IMR-90 (cell line): ENCODE data around the gene SHROOM3. TPM values are rescaled to one million over a fixed set of nuclear protein-coding genes. Genes with fewer than 3 reads are reported as not detected.

Experiments
- ATAC-seq: fragments of 200-7000 bp; cut with Tn5 transposase; 2 replicates; pipeline ENCODE4 v1.9.1; 2020; ENCODE audit warnings: low read depth, mild to moderate bottlenecking, moderate library complexity
- BruUV-seq: library from RNA; stranded (reverse); fragments of 400-500 nt; replicated peaks from 2 replicates; lab custom pipeline; 2021; lab: Mats Ljungman, UMichigan
- CTCF ChIA-PET: fragments of 300-600 bp; formaldehyde crosslinking; extraction: SDS; loops from one replicate; lab custom pipeline; 2021; ENCODE audit warnings: antibody characterized with exemption; lab: Yijun Ruan, JAX
- POLR2A ChIA-PET: fragments of 300-600 bp; sonication (Branson Sonifier 250); formaldehyde crosslinking; loops from one replicate; lab custom pipeline; 2022; ENCODE audit warnings: antibody characterized with exemption; ENCODE audit not compliant: unreplicated experiment; lab: Charles Lee
- DNase-seq: peaks from one replicate; pipeline ENCODE4 v3.0.0; 2013
- H2AFZ ChIP-seq: replicated peaks from 2 replicates; pipeline ENCODE3; 2013; ENCODE audit warnings: low read length, mild to moderate bottlenecking; ENCODE audit not compliant: poor library complexity
- H2AK5ac ChIP-seq: 2 replicates; pipeline ENCODE4 v1.6.1; 2013; ENCODE audit warnings: low read depth, low read length, inconsistent platforms
- H2AK9ac ChIP-seq: replicated peaks from 2 replicates; pipeline ENCODE3; 2013; ENCODE audit warnings: mild to moderate bottlenecking, low read depth, low read length, moderate library complexity; ENCODE audit not compliant: poor library complexity
- H2BK120ac ChIP-seq: 2 replicates; pipeline ENCODE4 v1.6.1; 2013; ENCODE audit warnings: low read depth, low read length, inconsistent platforms
- H2BK15ac ChIP-seq: 3 replicates; pipeline ENCODE4 v1.6.1; 2013; ENCODE audit warnings: low read depth, low read length, inconsistent platforms
- H2BK20ac ChIP-seq: 2 replicates; pipeline ENCODE4 v1.6.1; 2013; ENCODE audit warnings: low read depth, mild to moderate bottlenecking, inconsistent platforms, low read length, moderate library complexity
- H2BK5ac ChIP-seq: 2 replicates; pipeline ENCODE4 v1.6.1; 2013; ENCODE audit warnings: mild to moderate bottlenecking, low read depth, low read length, inconsistent platforms; ENCODE audit not compliant: poor library complexity, severe bottlenecking
- H3K14ac ChIP-seq: replicated peaks from 2 replicates; pipeline ENCODE4 v1.6.1; 2013; ENCODE audit warnings: low read depth, low read length, inconsistent platforms
- H3K18ac ChIP-seq: 2 replicates; pipeline ENCODE4 v1.6.1; 2013; ENCODE audit warnings: low read depth, low read length, control low read depth
- H3K23ac ChIP-seq: 2 replicates; pipeline ENCODE4 v1.6.1; 2013; ENCODE audit warnings: low read depth, low read length, inconsistent platforms
- H3K27ac ChIP-seq: 2 replicates; pipeline ENCODE4 v1.5.1; 2013; ENCODE audit warnings: mild to moderate bottlenecking, control low read depth, low read length; ENCODE audit not compliant: insufficient read depth
- H3K27me3 ChIP-seq: 2 replicates; pipeline ENCODE4 v1.6.1; 2013; ENCODE audit warnings: low read length; ENCODE audit not compliant: control insufficient read depth, insufficient read depth
- H3K36me3 ChIP-seq: 2 replicates; pipeline ENCODE4 v1.6.1; 2013; ENCODE audit warnings: low read length, mixed read lengths; ENCODE audit not compliant: control insufficient read depth, insufficient read depth
- H3K4ac ChIP-seq: 2 replicates; pipeline ENCODE4 v1.6.1; 2013; ENCODE audit warnings: low read depth, low read length, inconsistent platforms
- H3K4me1 ChIP-seq: 2 replicates; pipeline ENCODE4 v1.6.1; 2013; ENCODE audit warnings: low read length, mixed read lengths; ENCODE audit not compliant: control insufficient read depth, insufficient read depth
- H3K4me2 ChIP-seq: 2 replicates; pipeline ENCODE4 v1.6.1; 2013; ENCODE audit warnings: low read depth, mild to moderate bottlenecking, control low read depth, low read length, moderate library complexity
- H3K4me3 ChIP-seq: 2 replicates; pipeline ENCODE4 v1.5.1; 2013; ENCODE audit warnings: low read depth, mild to moderate bottlenecking, control low read depth, low read length, moderate library complexity; ENCODE audit not compliant: insufficient read depth
- H3K56ac ChIP-seq: 2 replicates; pipeline ENCODE4 v1.6.1; 2013; ENCODE audit warnings: low read length, inconsistent platforms; ENCODE audit not compliant: insufficient read depth; ENCODE audit errors: extremely low read depth
- H3K79me1 ChIP-seq, 2 experiments: 2 replicates each; pipeline ENCODE4 v1.6.1; 2013; ENCODE audit warnings: low read length in 2 of 2, inconsistent platforms in 1 of 2, low read depth in 1 of 2
- H3K9ac ChIP-seq: 2 replicates; pipeline ENCODE4 v1.6.1; 2013; ENCODE audit warnings: low read depth, low read length, control low read depth
- H3K9me1 ChIP-seq: 2 replicates; pipeline ENCODE4 v1.6.1; 2013; ENCODE audit warnings: low read length, inconsistent platforms; ENCODE audit not compliant: insufficient read depth
- H3K9me3 ChIP-seq: 2 replicates; pipeline ENCODE4 v1.6.1; 2013; ENCODE audit warnings: low read length; ENCODE audit not compliant: control insufficient read depth, insufficient read depth
- H4K20me1 ChIP-seq: 2 replicates; pipeline ENCODE4 v1.6.1; 2013; ENCODE audit warnings: low read length, inconsistent platforms; ENCODE audit not compliant: insufficient read depth
- H4K5ac ChIP-seq: 2 replicates; pipeline ENCODE4 v1.6.1; 2013; ENCODE audit warnings: mild to moderate bottlenecking, low read depth, low read length, control low read depth
- H4K8ac ChIP-seq, 2 experiments: 2 replicates each; pipeline ENCODE4 v1.6.1; 2013; ENCODE audit warnings: low read depth in 2 of 2, low read length in 2 of 2, control low read depth in 1 of 2, inconsistent platforms in 1 of 2
- H4K91ac ChIP-seq: 2 replicates; pipeline ENCODE4 v1.6.1; 2013; ENCODE audit warnings: low read depth, low read length, inconsistent platforms; ENCODE audit not compliant: insufficient read depth
- CEBPB ChIP-seq: IDR thresholded peaks from 2 replicates; pipeline ENCODE4 v1.6.1; 2012; ENCODE audit warnings: low read depth, low read length, improper control_type of control experiment
- CHD1 ChIP-seq: IDR thresholded peaks from 2 replicates; pipeline ENCODE4 v1.6.1; 2012; ENCODE audit warnings: low read depth, low read length, improper control_type of control experiment
- CTCF ChIP-seq: conservative IDR thresholded peaks from 2 replicates; pipeline ENCODE4 v1.5.1; 2012; ENCODE audit warnings: mild to moderate bottlenecking, low read depth, low read length, improper control_type of control experiment
- ELK1 ChIP-seq: fragments of 150-350 bp; IDR thresholded peaks from 2 replicates; pipeline ENCODE4 v1.6.1; 2016; ENCODE audit warnings: low read depth, mild to moderate bottlenecking, low read length, moderate library complexity, borderline replicate concordance
- FOS ChIP-seq: fragments of 150-350 bp; IDR thresholded peaks from 2 replicates; pipeline ENCODE4 v1.6.1; 2016; ENCODE audit warnings: low read depth, low read length
- MAFK ChIP-seq: IDR thresholded peaks from 2 replicates; pipeline ENCODE4 v1.6.1; 2012; ENCODE audit warnings: low read depth, low read length, improper control_type of control experiment
- MAZ ChIP-seq: IDR thresholded peaks from 2 replicates; pipeline ENCODE4 v1.6.1; 2012; ENCODE audit warnings: low read depth, mild to moderate bottlenecking, low read length, improper control_type of control experiment, moderate library complexity, borderline replicate concordance
- MXI1 ChIP-seq: IDR thresholded peaks from 2 replicates; pipeline ENCODE4 v1.6.1; 2012; ENCODE audit warnings: low read depth, mild to moderate bottlenecking, low read length, moderate library complexity, borderline replicate concordance
- NFE2L2 ChIP-seq: fragments of 150-350 bp; IDR thresholded peaks from 2 replicates; pipeline ENCODE4 v1.6.1; 2016; ENCODE audit warnings: low read depth, mild to moderate bottlenecking, low read length
- POLR2A ChIP-seq: IDR thresholded peaks from 2 replicates; pipeline ENCODE4 v1.6.1; 2012; ENCODE audit warnings: mild to moderate bottlenecking, low read depth, low read length
- RAD21 ChIP-seq: IDR thresholded peaks from 2 replicates; pipeline ENCODE4 v1.6.1; 2012; ENCODE audit warnings: low read length, improper control_type of control experiment
- RCOR1 ChIP-seq: IDR thresholded peaks from 2 replicates; pipeline ENCODE4 v1.6.1; 2012; ENCODE audit warnings: mild to moderate bottlenecking, low read length, improper control_type of control experiment; ENCODE audit not compliant: insufficient replicate concordance
- RFX5 ChIP-seq: IDR thresholded peaks from 2 replicates; pipeline ENCODE4 v1.8.0; 2012; ENCODE audit warnings: low read depth, mild to moderate bottlenecking, low read length, moderate library complexity
- USF2 ChIP-seq: fragments of 150-350 bp; IDR thresholded peaks from 2 replicates; pipeline ENCODE4 v1.6.1; 2017; ENCODE audit warnings: mild to moderate bottlenecking, antibody characterized with exemption, low read length, low read depth
- WGBS, 2 experiments: methylation state at CpG; one replicate each; pipeline versions ENCODE4 v1.1.5 to v1.1.7; 2013; ENCODE audit warnings: missing lambda C conversion rate in 2 of 2; ENCODE audit not compliant: insufficient read length in 1 of 2; ENCODE audit errors: extremely low coverage in 2 of 2; 5-methylcytosine and 5-hydroxymethylcytosine counted together
- dilution Hi-C: fragments of 300-500 bp; cut with HindIII; formaldehyde crosslinking; loops from one replicate; pipeline ENCODE4 v1.14.3; 2018; ENCODE audit warnings: low sequenced_read_pairs; ENCODE audit not compliant: unreplicated experiment
- in situ Hi-C: fragments of 300-500 bp; cut with MboI; formaldehyde crosslinking; loops from 3 replicates; pipeline ENCODE4 v1.14.3; 2019; ENCODE audit warnings: low sequenced_read_pairs, inconsistent platforms, mixed read lengths
- intact Hi-C: fragments of 100-400 bp; cut with micrococcal nuclease; formaldehyde crosslinking; loops from 2 replicates; pipeline ENCODE4 v1.10.0; 2022
- polyA plus RNA-seq, 3 experiments: library from polyadenylated mRNA; depleted of rRNA; stranded (reverse); fragments of >200 nt; gene quantifications; 2 replicates each; pipeline ENCODE4 v1.2.3, GENCODE V29; 2012; ENCODE audit warnings: low replicate concordance in 1 of 3
- total RNA-seq: library from RNA; depleted of rRNA; stranded (reverse); fragments of >200 nt; gene quantifications from 2 replicates; pipeline ENCODE4 v1.2.3, GENCODE V29; 2012

SHROOM3 gene
- total and polyA plus RNA-seq, 2 of the 4 experiments (the other 2 are of a cell fraction), result 10.8 to 19.5 TPM

- H2AK5ac ChIP-seq, result no peak overlapping the region
- no peaks in the 10 kb centered on the region for H3K79me1 ChIP-seq
- H3K9me1 ChIP-seq, result no peaks in the 10 kb centered on the region
- no peaks in the 10 kb centered on the region for H3K4me1 ChIP-seq
- no peak overlapping the region for H2AFZ ChIP-seq
- no peak overlapping the region for H2AK9ac ChIP-seq
- no TSS peak for BruUV-seq
- no peaks in the 10 kb centered on the region for H4K20me1 ChIP-seq
- no peak overlapping the region for H3K4me3 ChIP-seq
- dilution Hi-C loops, result no loop called here
- H2BK5ac ChIP-seq, result no peak overlapping the region
- no peak overlapping the region for H3K27ac ChIP-seq
- intact Hi-C loops, result no loop called here
- no CpG with 5 or more reads among the region's 5 CpGs for WGBS, 2 experiments
- H3K27me3 ChIP-seq, result peaks cover 6% of the 10 kb centered on the region
- POLR2A ChIA-PET, result no interaction called here
- H3K9ac ChIP-seq, result no peak overlapping the region
- no peak overlapping the region for H2BK15ac ChIP-seq
- no peak for DNase-seq
- H4K91ac ChIP-seq, result no peak overlapping the region
- no peak overlapping the region for H3K4me2 ChIP-seq
- ATAC-seq, result no peak
- no peak overlapping the region for H3K14ac ChIP-seq
- TF ChIP-seq CEBPB (no peak), CTCF (no peak), ELK1 (no peak), MXI1 (no peak), RAD21 (no peak), RFX5 (no peak), RCOR1 (no peak), NFE2L2 (no peak), MAFK (no peak), FOS (no peak), CHD1 (no peak), POLR2A (no peak), MAZ (no peak), USF2 (no peak)
- H3K9me3 ChIP-seq, result no peaks in the 10 kb centered on the region
- in situ Hi-C loops, result no loop called here
- H4K8ac ChIP-seq, result no peak overlapping the region
- H3K23ac ChIP-seq, result no peak overlapping the region
- CTCF ChIA-PET, result no interaction called here
- no peak overlapping the region for H3K4ac ChIP-seq
- H2BK20ac ChIP-seq, result no peak overlapping the region
- no peak overlapping the region for H3K18ac ChIP-seq
- no peak overlapping the region for H2BK120ac ChIP-seq
- H3K56ac ChIP-seq, result no peak overlapping the region
- no peak overlapping the region for H4K5ac ChIP-seq
- no peaks in the 10 kb centered on the region for H3K36me3 ChIP-seq
Measured at GRCh38 chr4:76407440-76408119, 27.4 kb upstream of the SHROOM3 start.
